Psoas muscle (tissue), 8 donors: ENCODE measurements around the gene CABLES2. TPM values are rescaled to one million over a fixed set of nuclear protein-coding genes. Genes with fewer than 3 reads are reported as not detected.

ENCODE experiments used
- ATAC-seq, 4 donors: fragments of 200-7000 bp; cut with Tn5 transposase; one replicate each; pipeline ENCODE4 v1.9.1; 2020; ENCODE audit warnings: moderate library complexity in 3 of 4, mild to moderate bottlenecking in 2 of 4
- DNase-seq, 2 donors: peaks; one replicate each; pipeline ENCODE4 v3.0.0-alpha.2; 2020
- H3K27ac ChIP-seq: fragments of 200-600 bp; one replicate; pipeline ENCODE4 v1.8.0; 2022
- H3K27me3 ChIP-seq, 3 donors: fragments of 200-600 bp in 1 of 3; one replicate each; pipeline versions ENCODE4 v1.6.1 to v1.8.0; 2013 to 2022; ENCODE audit warnings: low read length in 2 of 3, mild to moderate bottlenecking in 2 of 3, moderate library complexity in 1 of 3; ENCODE audit not compliant: insufficient read depth in 3 of 3
- H3K36me3 ChIP-seq, 2 donors: fragments of 200-600 bp in 1 of 2; one replicate each; pipeline versions ENCODE4 v1.6.1 to v1.8.0; 2013 to 2022; ENCODE audit warnings: low read depth in 1 of 2, mild to moderate bottlenecking in 1 of 2, moderate library complexity in 1 of 2; ENCODE audit not compliant: insufficient read depth in 1 of 2
- H3K4me1 ChIP-seq: fragments of 200-600 bp; one replicate; pipeline ENCODE4 v1.8.0; 2022
- H3K4me3 ChIP-seq: fragments of 200-600 bp; one replicate; pipeline ENCODE4 v1.8.0; 2022; ENCODE audit warnings: mild to moderate bottlenecking
- H3K9me3 ChIP-seq: fragments of 200-600 bp; one replicate; pipeline ENCODE4 v1.8.0; 2022
- WGBS, 3 donors: extraction: QIAGEN DNeasy Blood & Tissue Kit; methylation state at CpG; one replicate each; pipeline versions ENCODE4 v1.1.6 to v1.1.7; 2013; 5-methylcytosine and 5-hydroxymethylcytosine counted together
- intact Hi-C, 2 donors: fragments of 100-400 bp; cut with DNase I; formaldehyde crosslinking; loops; one replicate each; pipeline versions ENCODE4 v1.11.0 to v1.14.2; 2022
- polyA plus RNA-seq, 3 donors: library from polyadenylated mRNA; stranded (reverse); fragments of 200-250 nt; gene quantifications; one replicate each; pipeline ENCODE4 v1.2.3, GENCODE V29; 2013
- total RNA-seq, 4 donors: library from RNA; stranded (reverse); fragmentation: NEBNext Ultra II Directional in 2 of 4; extraction: Animal tissue kit (Norgen Biotek cat#: 25700) in 2 of 4; gene quantifications; one replicate each; pipeline versions ENCODE4 v1.2.1 to v1.2.4, GENCODE V29; 2021 to 2023
- TF ChIP-seq, protein P1 (sequence below): fragments of 200-600 bp; IDR thresholded peaks from one replicate; pipeline ENCODE4 v1.8.0; 2022; ENCODE audit warnings: antibody characterized with exemption
- donor health status: healthy with polysubstance abuse.
- donor health status: DM: no; HTN: no; CAD: no; lungs with moderate emphysema.
- donor health status: Bipolar disorder and iron deficiency.
- donor health status: healthy.
- donor health status: DM: yes; HTN: yes; CAD: no.
- donor health status: DM: no; HTN: no; CAD: no.
- donor health status: DM: no; HTN: no; CAD: no.
- donor health status: DM: yes; HTN: yes; CAD: no.

Gene CABLES2
- total and polyA plus RNA-seq, 7 donors = 2.4 to 4.3 (median 3.8) TPM

DNA sequence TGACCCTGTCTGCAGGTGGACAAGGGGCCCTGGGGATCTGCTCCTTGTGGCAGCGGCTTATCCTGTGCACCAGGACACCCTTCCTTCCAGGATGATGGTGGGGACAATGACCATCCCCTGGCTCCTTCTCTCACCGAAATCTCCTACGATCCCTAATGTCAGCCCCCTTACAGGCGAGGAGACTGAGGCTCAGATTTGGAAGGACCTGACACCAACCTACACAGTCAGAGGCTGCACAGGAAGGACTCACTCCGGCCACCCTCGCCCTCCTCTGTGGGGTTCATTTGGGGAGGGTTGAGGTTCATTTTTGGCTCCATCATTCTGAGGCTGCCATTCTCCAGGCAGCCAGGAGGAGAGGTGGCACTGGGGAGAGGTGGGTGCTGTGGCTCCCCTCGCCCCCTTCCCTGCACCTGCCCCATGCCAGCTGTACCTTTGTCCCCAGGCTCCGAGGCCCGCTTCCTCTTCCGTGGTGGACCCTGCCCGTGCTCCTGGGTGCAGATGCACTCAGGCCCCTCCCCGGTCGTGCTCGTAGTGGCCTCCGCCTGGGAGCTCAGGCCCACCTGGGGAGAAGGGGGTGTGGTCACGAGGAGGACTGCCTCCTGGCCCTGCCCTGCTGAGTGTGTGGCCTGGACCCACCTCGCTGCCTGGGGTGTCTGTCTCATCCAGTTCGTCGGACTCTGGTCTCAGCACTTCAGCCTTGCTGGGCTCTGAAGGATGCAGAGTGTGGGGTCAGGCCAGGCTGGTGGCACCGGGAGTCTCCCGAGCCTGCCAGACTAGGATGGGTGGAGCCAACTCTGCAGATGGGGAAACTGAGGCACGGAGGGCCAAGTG lies 5.3 kb upstream of the CABLES2 start:
- Histone ChIP-seq H3K9me3 (no peaks in the 10 kb centered on the region), H3K27ac (no peak overlapping the region), H3K27me3 (peaks cover 0 to 7% (median 2%) of the 10 kb centered on the region in 3 donors), H3K4me3 (no peak overlapping the region), H3K36me3 (no peaks in the 10 kb centered on the region), H3K4me1 (peaks cover 14% of the 10 kb centered on the region)
- ATAC-seq (no peak), DNase-seq (no peak)
- 83 to 84% (median 83%) methylated on average over 21 to 22 of the region's 22 CpGs for WGBS, 3 donors
- intact Hi-C loops = loop anchor here (5.0 to 10.0 kb wide), 2 partner anchors 202 to 205 kb away; no protein-coding TSS in a partner anchor
- TF ChIP-seq, protein P1, sequence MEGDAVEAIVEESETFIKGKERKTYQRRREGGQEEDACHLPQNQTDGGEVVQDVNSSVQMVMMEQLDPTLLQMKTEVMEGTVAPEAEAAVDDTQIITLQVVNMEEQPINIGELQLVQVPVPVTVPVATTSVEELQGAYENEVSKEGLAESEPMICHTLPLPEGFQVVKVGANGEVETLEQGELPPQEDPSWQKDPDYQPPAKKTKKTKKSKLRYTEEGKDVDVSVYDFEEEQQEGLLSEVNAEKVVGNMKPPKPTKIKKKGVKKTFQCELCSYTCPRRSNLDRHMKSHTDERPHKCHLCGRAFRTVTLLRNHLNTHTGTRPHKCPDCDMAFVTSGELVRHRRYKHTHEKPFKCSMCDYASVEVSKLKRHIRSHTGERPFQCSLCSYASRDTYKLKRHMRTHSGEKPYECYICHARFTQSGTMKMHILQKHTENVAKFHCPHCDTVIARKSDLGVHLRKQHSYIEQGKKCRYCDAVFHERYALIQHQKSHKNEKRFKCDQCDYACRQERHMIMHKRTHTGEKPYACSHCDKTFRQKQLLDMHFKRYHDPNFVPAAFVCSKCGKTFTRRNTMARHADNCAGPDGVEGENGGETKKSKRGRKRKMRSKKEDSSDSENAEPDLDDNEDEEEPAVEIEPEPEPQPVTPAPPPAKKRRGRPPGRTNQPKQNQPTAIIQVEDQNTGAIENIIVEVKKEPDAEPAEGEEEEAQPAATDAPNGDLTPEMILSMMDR = no peak

DNA sequence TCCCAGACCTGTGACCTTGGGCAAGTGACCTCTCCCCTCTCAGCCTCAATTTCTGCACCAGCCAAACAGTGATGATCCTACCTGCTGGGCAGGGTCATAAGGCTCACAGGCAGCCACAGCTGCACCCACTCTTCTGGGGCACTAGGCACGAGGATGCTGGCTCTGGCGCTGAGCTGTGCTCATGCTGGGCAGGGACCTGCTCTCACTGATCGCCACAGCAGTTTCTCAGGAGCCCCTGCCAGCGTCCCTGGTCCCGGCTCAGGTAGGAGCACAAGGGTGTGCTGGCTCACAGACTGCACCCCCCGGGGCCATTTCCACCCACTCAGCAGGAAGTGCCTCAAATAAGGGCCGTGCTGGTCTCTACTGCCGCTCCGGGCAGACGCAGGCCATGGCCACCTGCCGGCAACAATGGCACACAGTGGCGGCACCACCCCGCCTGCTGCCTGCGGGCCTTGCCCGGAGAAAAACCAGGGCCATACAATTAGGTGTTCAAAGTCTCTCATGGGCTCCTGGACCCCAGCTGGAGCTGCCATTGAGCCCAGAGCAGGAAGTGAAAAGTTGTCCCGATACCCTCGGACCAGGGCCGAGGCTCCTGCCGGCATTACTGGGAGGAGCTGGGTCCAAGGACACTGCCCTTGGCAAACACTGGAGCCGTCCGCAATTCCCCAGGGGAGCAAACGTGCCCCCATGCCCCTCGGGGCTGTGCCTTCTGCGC lies 4.6 kb upstream of the CABLES2 start:
- WGBS, 3 donors = 83 to 85% (median 84%) methylated on average over 24 of the region's 24 CpGs
- TF ChIP-seq, protein P1 = no peak
- intact Hi-C loops = loop anchor here (5.0 to 10.0 kb wide), 2 partner anchors 203 to 206 kb away; no protein-coding TSS in a partner anchor
- DNase-seq = no peak
- no peak for ATAC-seq
- no peaks in the 10 kb centered on the region for H3K9me3 ChIP-seq
- peaks cover 0 to 7% (median 2%) of the 10 kb centered on the region in 3 donors for H3K27me3 ChIP-seq
- no peak overlapping the region for H3K27ac ChIP-seq
- H3K4me1 ChIP-seq = peaks cover 16% of the 10 kb centered on the region
- no peaks in the 10 kb centered on the region for H3K36me3 ChIP-seq
- no peak overlapping the region for H3K4me3 ChIP-seq

DNA sequence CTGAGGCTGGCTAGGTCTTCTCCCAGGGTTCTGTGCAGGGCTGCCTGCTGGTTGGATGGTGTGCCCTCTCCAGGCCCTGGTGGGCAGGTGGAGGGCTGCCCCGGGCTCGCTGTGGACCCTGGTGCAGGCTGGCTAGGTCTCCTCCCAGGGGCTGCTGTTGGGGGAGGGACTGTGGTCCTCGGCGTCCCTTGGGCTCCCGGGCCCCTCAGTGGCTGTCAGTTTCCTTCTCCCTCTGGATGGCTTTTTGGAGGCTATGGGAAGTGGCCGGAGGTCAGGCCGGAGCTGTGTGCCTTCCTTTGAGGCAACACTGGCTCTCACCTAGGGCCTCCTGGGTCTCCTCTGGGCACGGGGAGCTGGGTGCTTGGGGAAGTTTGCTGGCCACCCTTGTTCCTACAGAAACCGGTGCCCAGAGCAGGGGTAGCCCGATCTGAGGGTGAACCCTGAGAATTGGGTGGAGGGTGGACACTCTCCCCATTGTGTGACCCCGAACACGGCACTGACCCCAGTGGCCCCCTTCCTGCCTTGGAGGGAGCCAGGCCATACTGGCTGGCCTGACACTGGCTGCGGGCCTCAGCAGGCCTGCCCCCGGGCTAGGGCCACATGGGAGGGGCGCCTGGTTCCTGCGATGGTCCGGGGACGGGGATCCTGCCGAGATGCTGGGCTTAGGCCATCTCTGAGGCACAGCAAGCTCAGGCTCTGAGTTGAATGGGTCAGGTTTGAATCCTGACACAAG lies 3.8 kb upstream of the CABLES2 start:
- intact Hi-C loops = loop anchor here (5.0 to 10.0 kb wide), 2 partner anchors 204 to 206 kb away; no protein-coding TSS in a partner anchor
- Histone ChIP-seq H3K36me3 (no peaks in the 10 kb centered on the region), H3K9me3 (no peaks in the 10 kb centered on the region), H3K27me3 (peaks cover 0 to 7% (median 0%) of the 10 kb centered on the region in 3 donors), H3K4me1 (peaks cover 21% of the 10 kb centered on the region), H3K4me3 (no peak overlapping the region), H3K27ac (no peak overlapping the region)
- no peak for ATAC-seq
- TF ChIP-seq, protein P1 = no peak
- no peak for DNase-seq
- 76 to 83% (median 81%) methylated on average over 19 of the region's 19 CpGs for WGBS, 3 donors

DNA sequence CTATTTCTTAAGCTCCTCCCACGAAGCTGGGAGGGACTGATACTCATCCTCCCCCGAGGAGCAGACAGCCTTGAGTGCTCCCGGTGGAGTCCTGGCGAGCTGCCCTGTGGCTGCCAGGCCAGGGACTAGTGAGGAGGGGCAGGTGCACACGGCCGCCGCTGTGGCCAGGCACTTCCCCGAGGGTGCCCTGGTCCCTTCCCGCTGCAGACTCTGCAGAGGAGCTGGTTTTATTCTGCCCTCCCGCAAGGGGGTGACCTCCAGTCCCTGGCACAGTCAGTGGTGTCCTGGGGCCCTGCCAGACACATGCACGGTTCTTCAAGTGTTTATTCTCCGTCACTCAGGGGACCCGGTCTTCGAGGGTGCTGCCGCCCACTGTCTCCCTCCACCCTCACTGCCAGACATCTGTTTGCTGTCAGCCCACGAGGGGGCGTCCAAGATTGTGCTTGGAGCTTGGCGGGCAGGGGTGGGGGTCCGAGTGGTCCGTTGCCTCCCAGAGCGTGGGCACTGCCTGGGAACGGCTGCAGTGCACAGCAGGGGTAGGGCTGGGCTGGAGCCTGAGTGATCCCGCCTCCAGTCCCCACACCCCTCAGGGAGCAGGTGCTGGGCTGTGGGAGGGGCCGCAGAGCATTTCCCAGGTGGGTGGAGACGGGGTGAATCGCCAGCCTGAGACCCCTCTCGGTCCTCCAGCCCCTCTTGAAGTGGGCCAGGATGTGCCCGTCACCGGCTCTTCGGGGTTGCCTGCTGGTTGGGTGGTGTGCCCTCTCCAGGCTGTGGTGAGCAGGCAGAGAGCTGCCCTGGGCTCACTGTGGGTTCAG lies 3.1 kb upstream of the CABLES2 start:
- TF ChIP-seq, protein P1 = peak; percentile 42
- peak in 3 of 4 donors; percentile 18 to 43 (median 20) for ATAC-seq
- H3K9me3 ChIP-seq = no peaks in the 10 kb centered on the region
- no peak overlapping the region for H3K4me3 ChIP-seq
- H3K27ac ChIP-seq = no peak overlapping the region
- 8 to 11% (median 9%) methylated on average over 25 to 30 of the region's 30 CpGs for WGBS, 3 donors
- no peaks in the 10 kb centered on the region for H3K27me3 ChIP-seq
- no peaks in the 10 kb centered on the region for H3K36me3 ChIP-seq
- intact Hi-C loops = loop anchor here (5.0 to 10.0 kb wide), 3 partner anchors 82 to 207 kb away; no protein-coding TSS in a partner anchor
- peaks cover 26% of the 10 kb centered on the region for H3K4me1 ChIP-seq
- peak; percentile 47 to 61 for DNase-seq
